SK-N-SH treated with all-trans-retinoic acid at 6 μM for 48 hours (cell line): ENCODE results near the gene FARP1.

Experiments
- ARNTL ChIP-seq: fragments of 450-650 bp; formaldehyde crosslinking; IDR thresholded peaks from 2 replicates; pipeline ENCODE4 v1.5.0; 2020; ENCODE audit warnings: low read depth, mild to moderate bottlenecking, moderate library complexity, borderline replicate concordance
- ESRRG ChIP-seq: fragments of 250-450 bp; sonication (Bioruptor Pico); IDR thresholded peaks from 2 replicates; pipeline ENCODE4 v1.6.1; 2021; ENCODE audit warnings: mild to moderate bottlenecking
- OSR1 ChIP-seq: fragments of 250-450 bp; sonication (Bioruptor Pico); IDR thresholded peaks from 2 replicates; pipeline ENCODE4 v1.8.0; 2022; ENCODE audit warnings: moderate library complexity, mild to moderate bottlenecking, inconsistent platforms
- RARB ChIP-seq: fragments of 250-450 bp; sonication (Bioruptor Pico); IDR thresholded peaks from 2 replicates; pipeline ENCODE4 v1.8.0; 2021; ENCODE audit warnings: mild to moderate bottlenecking, moderate library complexity
- TOX ChIP-seq: fragments of 250-450 bp; sonication (Bioruptor Pico); IDR thresholded peaks from 2 replicates; pipeline ENCODE4 v1.8.0; 2021; ENCODE audit warnings: mild to moderate bottlenecking, moderate library complexity, borderline replicate concordance
- ZFP3 ChIP-seq: fragments of 250-450 bp; sonication (Bioruptor Pico); IDR thresholded peaks from 2 replicates; pipeline ENCODE4 v1.5.0; 2020; ENCODE audit warnings: mild to moderate bottlenecking, moderate library complexity
- ZFP30 ChIP-seq: fragments of 450-650 bp; formaldehyde crosslinking; IDR thresholded peaks from 2 replicates; pipeline ENCODE4 v1.5.0; 2022; ENCODE audit warnings: mild to moderate bottlenecking, moderate library complexity
- TF ChIP-seq, protein P1 (sequence below): fragments of 250-450 bp; sonication (Bioruptor Pico); IDR thresholded peaks from 2 replicates; pipeline ENCODE4 v1.5.0; 2020; ENCODE audit warnings: mild to moderate bottlenecking, moderate library complexity
- TF ChIP-seq, protein P2 (sequence below): fragments of 250-450 bp; sonication (Bioruptor Pico); IDR thresholded peaks from 2 replicates; pipeline ENCODE4 v1.5.1; 2020; ENCODE audit warnings: low read depth, mild to moderate bottlenecking, moderate library complexity

DNA sequence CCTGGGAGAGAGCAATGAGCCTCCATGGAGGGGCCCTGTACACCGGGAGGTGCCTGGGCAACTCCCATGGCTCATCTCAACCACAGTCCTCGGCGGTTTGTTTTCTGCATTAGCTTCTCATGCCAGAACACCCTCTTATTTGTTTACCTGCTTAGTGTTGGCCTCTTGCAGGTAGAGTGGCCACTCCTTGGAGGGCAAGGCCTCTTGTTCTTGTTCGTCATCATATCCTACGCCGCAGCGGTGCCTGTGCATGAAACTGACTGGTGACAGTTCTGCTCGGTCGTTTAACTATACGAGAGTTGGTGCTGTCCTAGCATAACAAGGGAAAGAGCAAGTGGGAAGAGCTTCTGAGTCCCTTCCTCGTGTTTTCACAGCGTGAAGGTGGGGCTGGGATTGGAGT, 74.7 kb downstream of the FARP1 start:
- TF ChIP-seq, protein P1, sequence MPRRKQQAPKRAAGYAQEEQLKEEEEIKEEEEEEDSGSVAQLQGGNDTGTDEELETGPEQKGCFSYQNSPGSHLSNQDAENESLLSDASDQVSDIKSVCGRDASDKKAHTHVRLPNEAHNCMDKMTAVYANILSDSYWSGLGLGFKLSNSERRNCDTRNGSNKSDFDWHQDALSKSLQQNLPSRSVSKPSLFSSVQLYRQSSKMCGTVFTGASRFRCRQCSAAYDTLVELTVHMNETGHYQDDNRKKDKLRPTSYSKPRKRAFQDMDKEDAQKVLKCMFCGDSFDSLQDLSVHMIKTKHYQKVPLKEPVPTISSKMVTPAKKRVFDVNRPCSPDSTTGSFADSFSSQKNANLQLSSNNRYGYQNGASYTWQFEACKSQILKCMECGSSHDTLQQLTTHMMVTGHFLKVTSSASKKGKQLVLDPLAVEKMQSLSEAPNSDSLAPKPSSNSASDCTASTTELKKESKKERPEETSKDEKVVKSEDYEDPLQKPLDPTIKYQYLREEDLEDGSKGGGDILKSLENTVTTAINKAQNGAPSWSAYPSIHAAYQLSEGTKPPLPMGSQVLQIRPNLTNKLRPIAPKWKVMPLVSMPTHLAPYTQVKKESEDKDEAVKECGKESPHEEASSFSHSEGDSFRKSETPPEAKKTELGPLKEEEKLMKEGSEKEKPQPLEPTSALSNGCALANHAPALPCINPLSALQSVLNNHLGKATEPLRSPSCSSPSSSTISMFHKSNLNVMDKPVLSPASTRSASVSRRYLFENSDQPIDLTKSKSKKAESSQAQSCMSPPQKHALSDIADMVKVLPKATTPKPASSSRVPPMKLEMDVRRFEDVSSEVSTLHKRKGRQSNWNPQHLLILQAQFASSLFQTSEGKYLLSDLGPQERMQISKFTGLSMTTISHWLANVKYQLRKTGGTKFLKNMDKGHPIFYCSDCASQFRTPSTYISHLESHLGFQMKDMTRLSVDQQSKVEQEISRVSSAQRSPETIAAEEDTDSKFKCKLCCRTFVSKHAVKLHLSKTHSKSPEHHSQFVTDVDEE, result no peak
- TF ChIP-seq ARNTL (CRISPR knock-in tag), result no peak
- no peak for TF ChIP-seq ESRRG
- TF ChIP-seq, protein P2, sequence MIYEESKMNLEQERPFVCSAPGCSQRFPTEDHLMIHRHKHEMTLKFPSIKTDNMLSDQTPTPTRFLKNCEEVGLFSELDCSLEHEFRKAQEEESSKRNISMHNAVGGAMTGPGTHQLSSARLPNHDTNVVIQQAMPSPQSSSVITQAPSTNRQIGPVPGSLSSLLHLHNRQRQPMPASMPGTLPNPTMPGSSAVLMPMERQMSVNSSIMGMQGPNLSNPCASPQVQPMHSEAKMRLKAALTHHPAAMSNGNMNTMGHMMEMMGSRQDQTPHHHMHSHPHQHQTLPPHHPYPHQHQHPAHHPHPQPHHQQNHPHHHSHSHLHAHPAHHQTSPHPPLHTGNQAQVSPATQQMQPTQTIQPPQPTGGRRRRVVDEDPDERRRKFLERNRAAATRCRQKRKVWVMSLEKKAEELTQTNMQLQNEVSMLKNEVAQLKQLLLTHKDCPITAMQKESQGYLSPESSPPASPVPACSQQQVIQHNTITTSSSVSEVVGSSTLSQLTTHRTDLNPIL (CRISPR knock-in tag), result no peak
- no peak for TF ChIP-seq ZFP30
- no peak for TF ChIP-seq OSR1 (CRISPR knock-in tag)
- no peak for TF ChIP-seq TOX
- TF ChIP-seq ZFP3 (CRISPR knock-in tag), result no peak
- no peak for TF ChIP-seq RARB (CRISPR knock-in tag)
